ENCODE results near the gene GPR39.

The GPR39 gene

GRCh38 chr2:132482821-132483220 lies 66.2 kb downstream of the GPR39 start:
- Histone ChIP-seq H3K4ac (ENCODE audit: low read depth, low read length) (no peak overlapping the region), H2AFZ (ENCODE audit: insufficient read depth, low read length, poor library complexity) (no peak overlapping the region), H3K4me1 (ENCODE audit: control insufficient read depth in 1 of 2, insufficient read depth in 2 of 2, low read length in 2 of 2) (peaks cover 0 to 2% of the 10 kb centered on the region in 2 experiments), H3K14ac (ENCODE audit: low read length) (no peak overlapping the region), H3K23ac (ENCODE audit: low read length) (no peak overlapping the region), H3K18ac (ENCODE audit: low read length) (no peak overlapping the region), H4K8ac (ENCODE audit: low read depth, low read length) (no peak overlapping the region), H4K91ac (ENCODE audit: low read depth, low read length) (no peak overlapping the region), H3K79me2 (ENCODE audit: control insufficient read depth, insufficient read depth, low read length, poor library complexity) (no peaks in the 10 kb centered on the region), H3K9ac (ENCODE audit: low read length) (no peak overlapping the region), H3K36me3 (ENCODE audit: control insufficient read depth in 1 of 2, insufficient read depth in 2 of 2, low read length in 2 of 2) (no peaks in the 10 kb centered on the region), H3K79me1 (ENCODE audit: low read length) (no peaks in the 10 kb centered on the region), H3K9me3 (ENCODE audit: insufficient read depth, low read depth, low read length) (peaks cover 1% of the 10 kb centered on the region), H2AK5ac (ENCODE audit: low read length) (no peak overlapping the region), H4K12ac (ENCODE audit: low read depth, low read length) (no peak overlapping the region), H2BK12ac (ENCODE audit: low read length) (no peak overlapping the region), H3K27ac (ENCODE audit: low read depth, low read length) (no peak overlapping the region), H2BK5ac (ENCODE audit: low read depth, low read length, poor library complexity) (no peak overlapping the region), H3K4me2 (ENCODE audit: low read length) (no peak overlapping the region), H2BK120ac (ENCODE audit: insufficient read depth, low read length, poor library complexity) (no peak overlapping the region), H3K4me3 (ENCODE audit: low read depth, low read length) (no peak overlapping the region), H3K27me3 (ENCODE audit: insufficient read depth, low read length) (no peaks in the 10 kb centered on the region)
- WGBS (ENCODE audit: extremely low coverage, insufficient coverage, insufficient read length) = no CpG with 5 or more reads among the region's 3 CpGs
- no peak for DNase-seq

- peaks cover 1% of the 10 kb centered on the region for H3K9me3 ChIP-seq (ENCODE audit: insufficient read depth, low read depth, low read length)
- H3K4me1 ChIP-seq (ENCODE audit: control insufficient read depth in 1 of 2, insufficient read depth in 2 of 2, low read length in 2 of 2) = peaks cover 0 to 2% of the 10 kb centered on the region in 2 experiments
- no peak overlapping the region for H3K14ac ChIP-seq (ENCODE audit: low read length)
- no peak overlapping the region for H3K4me2 ChIP-seq (ENCODE audit: low read length)
- H2BK12ac ChIP-seq (ENCODE audit: low read length) = no peak overlapping the region
- H3K18ac ChIP-seq (ENCODE audit: low read length) = no peak overlapping the region
- no peak overlapping the region for H3K4me3 ChIP-seq (ENCODE audit: low read depth, low read length)
- H3K4ac ChIP-seq (ENCODE audit: low read depth, low read length) = no peak overlapping the region
- no peak overlapping the region for H2BK120ac ChIP-seq (ENCODE audit: insufficient read depth, low read length, poor library complexity)
- no peak overlapping the region for H2BK5ac ChIP-seq (ENCODE audit: low read depth, low read length, poor library complexity)
- no peaks in the 10 kb centered on the region for H3K27me3 ChIP-seq (ENCODE audit: insufficient read depth, low read length)
- no peak overlapping the region for H4K12ac ChIP-seq (ENCODE audit: low read depth, low read length)
- no peak for DNase-seq
- H4K91ac ChIP-seq (ENCODE audit: low read depth, low read length) = no peak overlapping the region
- H3K9ac ChIP-seq (ENCODE audit: low read length) = no peak overlapping the region
- no peak overlapping the region for H3K23ac ChIP-seq (ENCODE audit: low read length)
- WGBS (ENCODE audit: extremely low coverage, insufficient coverage, insufficient read length) = no CpG with 5 or more reads among the region's 1 CpG
- no peak overlapping the region for H3K27ac ChIP-seq (ENCODE audit: low read depth, low read length)
- no peaks in the 10 kb centered on the region for H3K79me1 ChIP-seq (ENCODE audit: low read length)
- no peak overlapping the region for H4K8ac ChIP-seq (ENCODE audit: low read depth, low read length)
- no peak overlapping the region for H2AK5ac ChIP-seq (ENCODE audit: low read length)
- no peak overlapping the region for H2AFZ ChIP-seq (ENCODE audit: insufficient read depth, low read length, poor library complexity)
- no peaks in the 10 kb centered on the region for H3K36me3 ChIP-seq (ENCODE audit: control insufficient read depth in 1 of 2, insufficient read depth in 2 of 2, low read length in 2 of 2)
- no peaks in the 10 kb centered on the region for H3K79me2 ChIP-seq (ENCODE audit: control insufficient read depth, insufficient read depth, low read length, poor library complexity)
These were observed 67.5 kb downstream of the GPR39 start for GRCh38 chr2:132484144-132484543.

GRCh38 chr2:132488491-132488890 lies 71.9 kb downstream of the GPR39 start:
- no peak overlapping the region for H3K27ac ChIP-seq (ENCODE audit: low read depth, low read length)
- no peak overlapping the region for H2AK5ac ChIP-seq (ENCODE audit: low read length)
- H3K27me3 ChIP-seq (ENCODE audit: insufficient read depth, low read length) = no peaks in the 10 kb centered on the region
- no peak overlapping the region for H3K9ac ChIP-seq (ENCODE audit: low read length)
- no peak overlapping the region for H3K4me3 ChIP-seq (ENCODE audit: low read depth, low read length)
- H2BK5ac ChIP-seq (ENCODE audit: low read depth, low read length, poor library complexity) = no peak overlapping the region
- H3K18ac ChIP-seq (ENCODE audit: low read length) = no peak overlapping the region
- H2BK120ac ChIP-seq (ENCODE audit: insufficient read depth, low read length, poor library complexity) = no peak overlapping the region
- H3K4me1 ChIP-seq (ENCODE audit: control insufficient read depth in 1 of 2, insufficient read depth in 2 of 2, low read length in 2 of 2) = no peaks in the 10 kb centered on the region
- H4K12ac ChIP-seq (ENCODE audit: low read depth, low read length) = no peak overlapping the region
- WGBS (ENCODE audit: extremely low coverage, insufficient coverage, insufficient read length) = no CpG with 5 or more reads among the region's 6 CpGs
- H2BK12ac ChIP-seq (ENCODE audit: low read length) = no peak overlapping the region
- no peak overlapping the region for H4K8ac ChIP-seq (ENCODE audit: low read depth, low read length)
- no peak overlapping the region for H3K4ac ChIP-seq (ENCODE audit: low read depth, low read length)
- H3K4me2 ChIP-seq (ENCODE audit: low read length) = no peak overlapping the region
- DNase-seq = no peak
- H2AFZ ChIP-seq (ENCODE audit: insufficient read depth, low read length, poor library complexity) = no peak overlapping the region
- no peak overlapping the region for H3K23ac ChIP-seq (ENCODE audit: low read length)
- no peak overlapping the region for H3K14ac ChIP-seq (ENCODE audit: low read length)
- no peaks in the 10 kb centered on the region for H3K79me2 ChIP-seq (ENCODE audit: control insufficient read depth, insufficient read depth, low read length, poor library complexity)
- no peaks in the 10 kb centered on the region for H3K9me3 ChIP-seq (ENCODE audit: insufficient read depth, low read depth, low read length)
- no peaks in the 10 kb centered on the region for H3K36me3 ChIP-seq (ENCODE audit: control insufficient read depth in 1 of 2, insufficient read depth in 2 of 2, low read length in 2 of 2)
- no peak overlapping the region for H4K91ac ChIP-seq (ENCODE audit: low read depth, low read length)
- no peaks in the 10 kb centered on the region for H3K79me1 ChIP-seq (ENCODE audit: low read length)

- no peaks in the 10 kb centered on the region for H3K4me1 ChIP-seq (ENCODE audit: control insufficient read depth in 1 of 2, insufficient read depth in 2 of 2, low read length in 2 of 2)
- no peak overlapping the region for H4K12ac ChIP-seq (ENCODE audit: low read depth, low read length)
- no peak overlapping the region for H2AFZ ChIP-seq (ENCODE audit: insufficient read depth, low read length, poor library complexity)
- H4K8ac ChIP-seq (ENCODE audit: low read depth, low read length) = no peak overlapping the region
- no peaks in the 10 kb centered on the region for H3K9me3 ChIP-seq (ENCODE audit: insufficient read depth, low read depth, low read length)
- H2BK5ac ChIP-seq (ENCODE audit: low read depth, low read length, poor library complexity) = no peak overlapping the region
- H2BK120ac ChIP-seq (ENCODE audit: insufficient read depth, low read length, poor library complexity) = no peak overlapping the region
- no peaks in the 10 kb centered on the region for H3K79me2 ChIP-seq (ENCODE audit: control insufficient read depth, insufficient read depth, low read length, poor library complexity)
- no peaks in the 10 kb centered on the region for H3K36me3 ChIP-seq (ENCODE audit: control insufficient read depth in 1 of 2, insufficient read depth in 2 of 2, low read length in 2 of 2)
- H3K27ac ChIP-seq (ENCODE audit: low read depth, low read length) = no peak overlapping the region
- H3K23ac ChIP-seq (ENCODE audit: low read length) = no peak overlapping the region
- H2AK5ac ChIP-seq (ENCODE audit: low read length) = no peak overlapping the region
- no peak overlapping the region for H3K9ac ChIP-seq (ENCODE audit: low read length)
- H3K18ac ChIP-seq (ENCODE audit: low read length) = no peak overlapping the region
- no peak for DNase-seq
- no peaks in the 10 kb centered on the region for H3K79me1 ChIP-seq (ENCODE audit: low read length)
- H3K4me3 ChIP-seq (ENCODE audit: low read depth, low read length) = no peak overlapping the region
- H3K4ac ChIP-seq (ENCODE audit: low read depth, low read length) = no peak overlapping the region
- no CpG with 5 or more reads among the region's 18 CpGs for WGBS (ENCODE audit: extremely low coverage, insufficient coverage, insufficient read length)
- H2BK12ac ChIP-seq (ENCODE audit: low read length) = no peak overlapping the region
- H4K91ac ChIP-seq (ENCODE audit: low read depth, low read length) = no peak overlapping the region
- H3K4me2 ChIP-seq (ENCODE audit: low read length) = no peak overlapping the region
- no peak overlapping the region for H3K14ac ChIP-seq (ENCODE audit: low read length)
- H3K27me3 ChIP-seq (ENCODE audit: insufficient read depth, low read length) = no peaks in the 10 kb centered on the region
These were observed 72.5 kb downstream of the GPR39 start for GRCh38 chr2:132489150-132489549.

All from trophoblast cell (in vitro differentiated cells and primary cell).